B cell (primary cell): ENCODE measurements around the gene KANSL1L. TPM values are rescaled to one million over a fixed set of nuclear protein-coding genes. Genes with fewer than 3 reads are reported as not detected.

Source experiments
- ATAC-seq: fragments of 200-7000 bp; cut with Tn5 transposase; one replicate; pipeline ENCODE4 v1.10.0; 2021; ENCODE audit warnings: low read depth, mild to moderate bottlenecking, moderate number of reproducible peaks, moderate library complexity
- CTCF ChIA-PET: fragments of 350-600 bp; sonication (Branson Sonifier 250); formaldehyde crosslinking; loops from one replicate; lab custom pipeline; 2021; ENCODE audit warnings: antibody characterized with exemption, inconsistent platforms; lab: Charles Lee
- POLR2A ChIA-PET: fragments of 350-600 bp; sonication (Branson Sonifier 250); formaldehyde crosslinking; loops from one replicate; lab custom pipeline; 2021; ENCODE audit warnings: antibody characterized with exemption; lab: Charles Lee
- DNase-seq: peaks from one replicate; pipeline ENCODE4 v3.0.0; 2013
- H2AFZ ChIP-seq: 2 replicates; pipeline ENCODE4 v1.6.1; 2012; ENCODE audit warnings: mild to moderate bottlenecking, low read depth, low read length; ENCODE audit not compliant: insufficient read depth, poor library complexity, severe bottlenecking
- H3K27ac ChIP-seq, 2 donors: 1 replicate in 1 of 2; 2 replicates in 1 of 2; pipeline ENCODE4 v1.5.1; 2012 to 2013; ENCODE audit warnings: low read length in 2 of 2, mild to moderate bottlenecking in 2 of 2, moderate library complexity in 1 of 2
- H3K27me3 ChIP-seq, 4 experiments: fragments of 200-600 bp in 1 of 4; sonication (generic) in 1 of 4; replicated peaks in 1 of 4; 1 replicate in 2 of 4; 2 replicates in 2 of 4; pipeline versions ENCODE4 v1.6.1 to v1.7.0; 2013 to 2016; ENCODE audit warnings: low read length in 3 of 4, mild to moderate bottlenecking in 2 of 4, mixed read lengths in 1 of 4, moderate library complexity in 1 of 4; ENCODE audit not compliant: insufficient read depth in 4 of 4, control insufficient read depth in 3 of 4; ENCODE audit errors: control extremely low read depth in 1 of 4
- H3K36me3 ChIP-seq, 2 experiments: replicated peaks in 1 of 2; 1 replicate in 1 of 2; 2 replicates in 1 of 2; pipeline versions ENCODE4 v1.6.1 to v1.7.1; 2013; ENCODE audit warnings: low read length in 1 of 2; ENCODE audit not compliant: insufficient read depth in 2 of 2, control insufficient read depth in 1 of 2; ENCODE audit errors: control extremely low read depth in 1 of 2, extremely low read depth in 1 of 2
- H3K4me1 ChIP-seq, 2 donors: fragments of 200-600 bp in 1 of 2; sonication (generic) in 1 of 2; 1 replicate in 1 of 2; 2 replicates in 1 of 2; pipeline versions ENCODE4 v1.5.1 to v1.6.1; 2013 to 2017; ENCODE audit warnings: low read length in 2 of 2; ENCODE audit not compliant: control insufficient read depth in 2 of 2, insufficient read depth in 2 of 2
- H3K4me2 ChIP-seq: replicated peaks from 2 replicates; pipeline ENCODE3; 2012; ENCODE audit warnings: mild to moderate bottlenecking, low read depth, low read length; ENCODE audit not compliant: poor library complexity, severe bottlenecking
- H3K4me3 ChIP-seq, 5 experiments: fragments of 200-600 bp in 1 of 5; sonication (generic) in 1 of 5; 1 replicate in 3 of 5; 2 replicates in 2 of 5; pipeline versions ENCODE4 v1.5.1 to v1.7.0; 2011 to 2016; ENCODE audit warnings: low read length in 4 of 5, mild to moderate bottlenecking in 4 of 5, low read depth in 2 of 5, control low read depth in 1 of 5, moderate library complexity in 1 of 5; ENCODE audit not compliant: insufficient read depth in 1 of 5; ENCODE audit errors: control extremely low read depth in 1 of 5, extremely low read depth in 1 of 5
- H3K79me2 ChIP-seq: fragments of 200-600 bp; sonication (generic); one replicate; pipeline ENCODE4 v1.6.0; 2016; ENCODE audit warnings: low read length; ENCODE audit not compliant: control insufficient read depth, insufficient read depth
- H3K9ac ChIP-seq: fragments of 200-600 bp; sonication (generic); 2 replicates; pipeline ENCODE4 v1.6.1; 2017; ENCODE audit warnings: mild to moderate bottlenecking, low read length, moderate library complexity
- H3K9me3 ChIP-seq, 3 donors: one replicate each; pipeline versions ENCODE4 v1.6.1 to v1.7.1; 2013; ENCODE audit warnings: low read length in 2 of 3; ENCODE audit not compliant: control insufficient read depth in 2 of 3, insufficient read depth in 1 of 3; ENCODE audit errors: control extremely low read depth in 1 of 3
- H4K20me1 ChIP-seq: 2 replicates; pipeline ENCODE4 v1.6.0; 2012; ENCODE audit warnings: mild to moderate bottlenecking, low read length; ENCODE audit not compliant: insufficient read depth, control insufficient read depth, poor library complexity, severe bottlenecking
- H3K27ac Mint-ChIP-seq: one replicate; pipeline ENCODE4 v1.8.0; 2021; ENCODE audit warnings: mixed read lengths
- H3K27me3 Mint-ChIP-seq: one replicate; pipeline ENCODE4 v1.8.0; 2021; ENCODE audit warnings: mixed read lengths
- H3K4me1 Mint-ChIP-seq: one replicate; pipeline ENCODE4 v1.8.0; 2021; ENCODE audit warnings: mixed read lengths
- H3K4me3 Mint-ChIP-seq: one replicate; pipeline ENCODE4 v1.8.0; 2021; ENCODE audit warnings: mixed read lengths
- H3K9me3 Mint-ChIP-seq: one replicate; pipeline ENCODE4 v1.8.0; 2022; ENCODE audit warnings: mixed read lengths; ENCODE audit not compliant: insufficient read depth
- CTCF ChIP-seq: fragments of 200-600 bp; IDR thresholded peaks from one replicate; pipeline ENCODE4 v1.8.0; 2022; ENCODE audit warnings: antibody characterized with exemption, mild to moderate bottlenecking
- EZH2 ChIP-seq: IDR thresholded peaks from 2 replicates; pipeline ENCODE4 v1.6.1; 2012; ENCODE audit warnings: borderline replicate concordance, low read depth, mild to moderate bottlenecking, moderate library complexity, low read length; ENCODE audit not compliant: insufficient read depth, poor library complexity, severe bottlenecking
- WGBS: methylation state at CpG from one replicate; pipeline ENCODE4 v1.1.5; 2013; ENCODE audit warnings: missing lambda C conversion rate; ENCODE audit not compliant: insufficient coverage; 5-methylcytosine and 5-hydroxymethylcytosine counted together
- intact Hi-C: fragments of 100-400 bp; cut with micrococcal nuclease; formaldehyde crosslinking; loops from one replicate; pipeline ENCODE4 v1.10.0; 2022
- polyA plus RNA-seq: library from polyadenylated mRNA; depleted of rRNA; stranded (reverse); fragments of >200 nt; gene quantifications from 2 replicates; pipeline ENCODE4 v1.2.3, GENCODE V29; 2012
- total RNA-seq, 2 donors: library from RNA; stranded (reverse); fragments of 120-200 nt in 1 of 2; gene quantifications; 1 replicate in 1 of 2; 2 replicates in 1 of 2; pipeline versions ENCODE4 v1.2.3 to v1.2.4, GENCODE V29; 2013 to 2022

KANSL1L gene
- total and polyA plus RNA-seq, 2 donors (not counting 1 experiment from before 2014, with no cell fraction given) = 7.3 to 21.1 TPM

DNA sequence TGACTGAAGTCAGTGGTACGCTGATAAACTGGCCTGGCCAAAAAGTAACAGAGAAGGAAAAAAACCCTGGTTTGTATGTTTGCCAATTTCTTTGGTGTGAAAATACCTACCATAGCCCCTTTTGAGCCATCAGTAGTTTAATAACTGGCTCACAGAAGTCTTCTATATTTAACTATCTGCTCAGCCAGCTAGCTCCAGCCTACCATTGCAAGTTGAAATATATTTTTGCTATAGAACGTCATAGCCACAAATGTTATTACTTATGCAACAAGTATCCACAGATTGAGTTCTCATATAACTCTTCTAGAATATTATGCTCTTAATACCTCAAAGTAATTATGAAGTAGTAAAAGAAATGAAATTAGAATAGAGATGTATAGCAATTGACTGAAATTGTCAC lies 143.6 kb downstream of the KANSL1L start:
- Mint-ChIP-seq H3K27me3 (no peaks in the 10 kb centered on the region), H3K9me3 (no peaks in the 10 kb centered on the region), H3K4me1 (no peaks in the 10 kb centered on the region), H3K4me3 (no peak overlapping the region), H3K27ac (no peak overlapping the region)
- H3K27ac ChIP-seq = no peak overlapping the region
- ChIA-PET POLR2A (no interaction called here), CTCF (no interaction called here)
- no CpG with 5 or more reads among the region's 2 CpGs for WGBS
- H3K79me2 ChIP-seq = no peaks in the 10 kb centered on the region
- DNase-seq = no peak
- no peak overlapping the region for H3K9ac ChIP-seq
- H3K27me3 ChIP-seq = no peaks in the 10 kb centered on the region
- no peak overlapping the region for H3K4me3 ChIP-seq
- no peaks in the 10 kb centered on the region for H4K20me1 ChIP-seq
- no peak overlapping the region for H3K4me2 ChIP-seq
- no peak overlapping the region for H2AFZ ChIP-seq
- ATAC-seq = no peak
- TF ChIP-seq CTCF = no peak
- no peak for TF ChIP-seq EZH2
- intact Hi-C loops = no loop called here
- H3K9me3 ChIP-seq = no peaks in the 10 kb centered on the region
- H3K36me3 ChIP-seq = peaks cover 0 to 7% of the 10 kb centered on the region in 2 experiments
- no peaks in the 10 kb centered on the region for H3K4me1 ChIP-seq

DNA sequence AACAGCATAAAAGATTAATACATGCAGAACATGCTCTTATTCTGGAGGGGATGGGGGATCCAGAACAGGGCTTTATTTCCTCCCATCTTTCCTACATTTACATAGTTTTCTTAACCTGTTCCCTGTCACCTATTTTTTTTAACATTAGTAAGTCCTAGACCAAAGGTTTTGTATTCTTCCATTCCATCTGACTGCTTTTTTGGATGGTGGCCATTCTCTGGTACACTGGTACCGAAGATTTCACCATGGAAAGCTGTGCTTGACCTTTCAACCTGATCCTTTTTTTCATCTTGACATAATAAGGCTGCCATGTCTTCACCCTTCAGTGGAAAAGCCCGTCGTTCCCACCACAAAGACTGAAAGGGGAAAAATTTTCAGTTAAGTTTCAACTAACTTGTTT lies 148.4 kb downstream of the KANSL1L start:
- no peak for TF ChIP-seq EZH2
- Histone ChIP-seq H3K9ac (no peak overlapping the region), H2AFZ (no peak overlapping the region), H3K9me3 (no peaks in the 10 kb centered on the region), H3K4me3 (no peak overlapping the region), H3K27me3 (no peaks in the 10 kb centered on the region), H3K4me1 (no peaks in the 10 kb centered on the region), H3K79me2 (no peaks in the 10 kb centered on the region), H3K27ac (no peak overlapping the region), H3K36me3 (peaks cover 12 to 28% of the 10 kb centered on the region in 2 experiments), H4K20me1 (no peaks in the 10 kb centered on the region), H3K4me2 (no peak overlapping the region)
- Mint-ChIP-seq H3K27ac (no peak overlapping the region), H3K4me3 (no peak overlapping the region), H3K9me3 (no peaks in the 10 kb centered on the region), H3K27me3 (no peaks in the 10 kb centered on the region), H3K4me1 (no peaks in the 10 kb centered on the region)
- ChIA-PET CTCF (no interaction called here), POLR2A (no interaction called here)
- ATAC-seq = no peak
- DNase-seq = no peak
- no CpG with 5 or more reads among the region's 3 CpGs for WGBS
- intact Hi-C loops = no loop called here
